Activated CD4-positive, alpha-beta T cell treated with anti-CD3 and anti-CD28 coated beads, Interleukin-2, amount 50 U/mL, for 24 hours (primary cell): ENCODE data around the gene HOXD10.

Experiments used
- DNase-seq, 2 donors: peaks; one replicate each; pipeline ENCODE4 v3.0.0-alpha.2; 2020; ENCODE audit warnings: low read depth in 1 of 2, low spot score in 1 of 2

Gene HOXD10

GRCh38 chr2:176122052-176122682 is 5.6 kb downstream of the HOXD10 start:
- DNase-seq, result no peak

- DNase-seq, result no peak
Observed at GRCh38 chr2:176122683-176123410, 6.3 kb downstream of the HOXD10 start, which contains the start of gene HOXD9. TSS of gene HOXD9 (plus strand) at chr2:176122719. CDS start at chr2:176122769, 50 bp downstream.

- DNase-seq, result no peak
Observed at GRCh38 chr2:176123411-176124109, 7.0 kb downstream of the HOXD10 start.

GRCh38 chr2:176124110-176124946 is 7.8 kb downstream of the HOXD10 start:
- DNase-seq, result no peak

- no peak for DNase-seq
Observed at GRCh38 chr2:176124947-176125771, 8.6 kb downstream of the HOXD10 start.

GRCh38 chr2:176125772-176126054 is 9.1 kb downstream of the HOXD10 start:
- DNase-seq, result no peak

GRCh38 chr2:176126929-176127773 is 10.6 kb downstream of the HOXD10 start:
- DNase-seq, result peak; percentile 52 to 60

- no peak for DNase-seq
Observed at GRCh38 chr2:176127774-176128072, 11.1 kb downstream of the HOXD10 start.

GRCh38 chr2:176128172-176128981 is 11.8 kb downstream of the HOXD10 start:
- no peak for DNase-seq

- DNase-seq, result no peak
Observed at GRCh38 chr2:176128982-176129796, 12.6 kb downstream of the HOXD10 start, which contains the start of gene HOXD8. TSS of gene HOXD8 (plus strand) at chr2:176129705. CDS start at chr2:176130367, 662 bp downstream.

GRCh38 chr2:176129813-176130146 is 13.2 kb downstream of the HOXD10 start:
- DNase-seq, result no peak

- DNase-seq, result no peak
Observed at GRCh38 chr2:176130147-176130956, 13.8 kb downstream of the HOXD10 start.

GRCh38 chr2:176130957-176131847 is 14.6 kb downstream of the HOXD10 start:
- DNase-seq, result no peak

GRCh38 chr2:176131848-176132158 is 15.2 kb downstream of the HOXD10 start:
- no peak for DNase-seq

- no peak for DNase-seq
Observed at GRCh38 chr2:176132205-176133171, 15.9 kb downstream of the HOXD10 start.
